Smooth muscle cell (in vitro differentiated cells): ENCODE results near the gene MORN1. TPM values are rescaled to one million over a fixed set of nuclear protein-coding genes. Genes with fewer than 3 reads are reported as not detected.

Experiments
- DNase-seq: peaks from one replicate; lab custom pipeline; 2025; ENCODE audit not compliant: unreplicated experiment; lab: John Stamatoyannopoulos, UW
- H2AFZ ChIP-seq: fragments of 200-600 bp; sonication (generic); 2 replicates; pipeline ENCODE4 v1.6.0; 2016; ENCODE audit warnings: antibody characterized with exemption, low read depth, mild to moderate bottlenecking
- H3F3A ChIP-seq: fragments of 200-600 bp; sonication (generic); 2 replicates; pipeline ENCODE4 v1.6.0; 2017; ENCODE audit warnings: antibody characterized with exemption, low read depth
- H3K27ac ChIP-seq: fragments of 200-600 bp; sonication (generic); 2 replicates; pipeline ENCODE4 v1.5.1; 2016; ENCODE audit warnings: low read depth, mild to moderate bottlenecking
- H3K27me3 ChIP-seq: fragments of 200-600 bp; sonication (generic); 2 replicates; pipeline ENCODE4 v1.6.1; 2016; ENCODE audit warnings: low read depth, mild to moderate bottlenecking
- H3K36me3 ChIP-seq: fragments of 200-600 bp; sonication (generic); 2 replicates; pipeline ENCODE4 v1.5.1; 2016; ENCODE audit warnings: low read depth
- H3K4me1 ChIP-seq: fragments of 200-600 bp; sonication (generic); 2 replicates; pipeline ENCODE4 v1.5.1; 2016; ENCODE audit warnings: low read depth
- H3K4me2 ChIP-seq: fragments of 200-600 bp; sonication (generic); 2 replicates; pipeline ENCODE4 v1.6.0; 2016; ENCODE audit warnings: mild to moderate bottlenecking
- H3K4me3 ChIP-seq: fragments of 200-600 bp; sonication (generic); 2 replicates; pipeline ENCODE4 v1.5.1; 2016; ENCODE audit warnings: mild to moderate bottlenecking
- H3K79me2 ChIP-seq: fragments of 200-600 bp; sonication (generic); 2 replicates; pipeline ENCODE4 v1.6.0; 2016; ENCODE audit warnings: low read depth, mild to moderate bottlenecking
- H3K9ac ChIP-seq: fragments of 200-600 bp; sonication (generic); 2 replicates; pipeline ENCODE4 v1.6.0; 2016; ENCODE audit warnings: low read depth
- H3K9me3 ChIP-seq: fragments of 200-600 bp; sonication (generic); replicated peaks from 2 replicates; pipeline ENCODE4 v1.5.1; 2016; ENCODE audit warnings: low read depth
- H4K20me1 ChIP-seq: fragments of 200-600 bp; sonication (generic); 2 replicates; pipeline ENCODE4 v1.6.0; 2016; ENCODE audit warnings: low read depth
- CTCF ChIP-seq: fragments of 200-600 bp; sonication (generic); IDR thresholded peaks from 2 replicates; pipeline ENCODE4 v1.5.1; 2017; ENCODE audit warnings: borderline replicate concordance, mild to moderate bottlenecking, antibody characterized with exemption; ENCODE audit not compliant: insufficient read depth, poor library complexity, severe bottlenecking
- WGBS: methylation state at CpG from one replicate; pipeline ENCODE4 v1.1.7; 2016; ENCODE audit warnings: low lambda C conversion rate; 5-methylcytosine and 5-hydroxymethylcytosine counted together
- polyA plus RNA-seq: library from polyadenylated mRNA; unstranded; fragments of >200 nt; fragmentation: Nextera tagmentation; extraction: Ambion mirVana; gene quantifications from 2 replicates; pipeline ENCODE4 v1.2.1, GENCODE V29; 2016
- total RNA-seq: library from RNA; depleted of rRNA; stranded (reverse); fragments of >200 nt; gene quantifications from 2 replicates; pipeline ENCODE4 v1.2.3, GENCODE V29; 2014

MORN1 gene
- total and polyA plus RNA-seq, 2 experiments from 2014 or later: 4.9 to 6.2 TPM

DNA sequence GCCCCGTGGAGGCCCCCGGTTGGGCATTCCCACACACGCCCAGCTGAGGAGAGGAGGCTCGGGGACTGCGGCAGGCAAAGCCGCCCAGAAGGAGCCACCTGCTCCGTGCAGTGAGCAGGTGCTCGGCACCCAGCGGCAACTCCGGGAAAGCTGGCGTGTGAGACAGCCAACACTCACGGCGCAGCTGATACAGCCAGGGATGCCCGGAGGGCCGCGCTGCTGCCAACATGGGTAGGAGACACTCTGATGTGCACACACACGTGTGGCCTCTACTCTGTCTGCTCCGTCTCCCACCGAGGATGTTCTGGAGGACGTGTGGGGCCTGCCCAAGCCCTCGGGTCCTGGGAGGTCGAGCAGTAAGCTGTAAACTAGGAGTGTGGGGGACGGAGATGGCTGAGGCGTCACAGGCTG is 12.9 kb downstream of the MORN1 start:
- H3K4me2 ChIP-seq: no peak overlapping the region
- H3K27me3 ChIP-seq: no peaks in the 10 kb centered on the region
- H4K20me1 ChIP-seq: no peaks in the 10 kb centered on the region
- no peaks in the 10 kb centered on the region for H3K36me3 ChIP-seq
- WGBS: 92% methylated on average over 24 of the region's 24 CpGs
- no peaks in the 10 kb centered on the region for H3F3A ChIP-seq
- H3K4me1 ChIP-seq: no peaks in the 10 kb centered on the region
- no peak for TF ChIP-seq CTCF
- no peak overlapping the region for H3K9ac ChIP-seq
- no peak overlapping the region for H3K27ac ChIP-seq
- H3K4me3 ChIP-seq: no peak overlapping the region
- H2AFZ ChIP-seq: no peak overlapping the region
- DNase-seq: no peak
- no peaks in the 10 kb centered on the region for H3K9me3 ChIP-seq
- no peaks in the 10 kb centered on the region for H3K79me2 ChIP-seq

- Histone ChIP-seq H4K20me1 (no peaks in the 10 kb centered on the region), H3K4me1 (no peaks in the 10 kb centered on the region), H3K27ac (no peak overlapping the region), H3K79me2 (no peaks in the 10 kb centered on the region), H2AFZ (no peak overlapping the region), H3F3A (no peaks in the 10 kb centered on the region), H3K27me3 (no peaks in the 10 kb centered on the region), H3K4me3 (no peak overlapping the region), H3K36me3 (no peaks in the 10 kb centered on the region), H3K9me3 (no peaks in the 10 kb centered on the region), H3K9ac (no peak overlapping the region), H3K4me2 (no peak overlapping the region)
- DNase-seq: no peak
- TF ChIP-seq CTCF: no peak
- WGBS: 90% methylated on average over 16 of the region's 16 CpGs
Observed at GRCh38 chr1:2377751-2378440, 13.5 kb downstream of the MORN1 start.

- Histone ChIP-seq H2AFZ (no peak overlapping the region), H3K27ac (no peak overlapping the region), H3K9me3 (no peaks in the 10 kb centered on the region), H3K79me2 (no peaks in the 10 kb centered on the region), H3K4me2 (no peak overlapping the region), H3K9ac (no peak overlapping the region), H4K20me1 (no peaks in the 10 kb centered on the region), H3K4me3 (no peak overlapping the region), H3K4me1 (no peaks in the 10 kb centered on the region), H3K36me3 (no peaks in the 10 kb centered on the region), H3K27me3 (no peaks in the 10 kb centered on the region), H3F3A (no peaks in the 10 kb centered on the region)
- DNase-seq: no peak
- no peak for TF ChIP-seq CTCF
- whole genome bisulfite sequencing: 92% methylated on average over 25 of the region's 25 CpGs
Observed at GRCh38 chr1:2376931-2377672, 14.3 kb downstream of the MORN1 start.

- no peak for DNase-seq
- Histone ChIP-seq H3K27me3 (no peaks in the 10 kb centered on the region), H4K20me1 (no peaks in the 10 kb centered on the region), H3K27ac (no peak overlapping the region), H3K9me3 (no peaks in the 10 kb centered on the region), H2AFZ (no peak overlapping the region), H3K79me2 (no peaks in the 10 kb centered on the region), H3K4me3 (no peak overlapping the region), H3K9ac (no peak overlapping the region), H3K4me1 (no peaks in the 10 kb centered on the region), H3K36me3 (no peaks in the 10 kb centered on the region), H3F3A (no peaks in the 10 kb centered on the region), H3K4me2 (no peak overlapping the region)
- 93% methylated on average over 23 of the region's 23 CpGs for WGBS
- TF ChIP-seq CTCF: no peak
Observed at GRCh38 chr1:2376261-2376741, 15.1 kb downstream of the MORN1 start.
